ENCODE results near the gene DDO. TPM values are rescaled to one million over a fixed set of nuclear protein-coding genes. Genes with fewer than 3 reads are reported as not detected.

Gene DDO
- total RNA-seq, 1 experiment from 2014 or later = 0.39 TPM

- H3K4me1 ChIP-seq (ENCODE audit: control insufficient read depth, insufficient read depth, low read length) = no peaks in the 10 kb centered on the region
- H3K36me3 ChIP-seq (ENCODE audit: control insufficient read depth, insufficient read depth, low read length) = no peaks in the 10 kb centered on the region
- in situ Hi-C loops (cut with HindIII; ENCODE audit: low pct_unique_long_range_greater_than_20kb, low sequenced_read_pairs) (loop anchor here (5.0 kb wide), 1 partner anchor 67 kb away; no protein-coding TSS in a partner anchor), intact Hi-C loops (cut with micrococcal nuclease; ENCODE audit: unreplicated experiment) (no loop called here)
- H3K9me3 ChIP-seq (ENCODE audit: control insufficient read depth, insufficient read depth, low read depth, low read length) = no peaks in the 10 kb centered on the region
- H3K27me3 ChIP-seq (ENCODE audit: control insufficient read depth, insufficient read depth, low read length) = peaks cover 74% of the 10 kb centered on the region
- H3K4me3 ChIP-seq (ENCODE audit: low read depth in 2 of 2, low read length in 2 of 2) = no peak overlapping the region
- no peak for ATAC-seq
- no peak overlapping the region for H3K27ac ChIP-seq (ENCODE audit: low read length)
- BruUV-seq (replicated peaks) = no TSS peak
- ChIA-PET POLR2A (no interaction called here), CTCF (no interaction called here)
- TF ChIP-seq, protein P1, sequence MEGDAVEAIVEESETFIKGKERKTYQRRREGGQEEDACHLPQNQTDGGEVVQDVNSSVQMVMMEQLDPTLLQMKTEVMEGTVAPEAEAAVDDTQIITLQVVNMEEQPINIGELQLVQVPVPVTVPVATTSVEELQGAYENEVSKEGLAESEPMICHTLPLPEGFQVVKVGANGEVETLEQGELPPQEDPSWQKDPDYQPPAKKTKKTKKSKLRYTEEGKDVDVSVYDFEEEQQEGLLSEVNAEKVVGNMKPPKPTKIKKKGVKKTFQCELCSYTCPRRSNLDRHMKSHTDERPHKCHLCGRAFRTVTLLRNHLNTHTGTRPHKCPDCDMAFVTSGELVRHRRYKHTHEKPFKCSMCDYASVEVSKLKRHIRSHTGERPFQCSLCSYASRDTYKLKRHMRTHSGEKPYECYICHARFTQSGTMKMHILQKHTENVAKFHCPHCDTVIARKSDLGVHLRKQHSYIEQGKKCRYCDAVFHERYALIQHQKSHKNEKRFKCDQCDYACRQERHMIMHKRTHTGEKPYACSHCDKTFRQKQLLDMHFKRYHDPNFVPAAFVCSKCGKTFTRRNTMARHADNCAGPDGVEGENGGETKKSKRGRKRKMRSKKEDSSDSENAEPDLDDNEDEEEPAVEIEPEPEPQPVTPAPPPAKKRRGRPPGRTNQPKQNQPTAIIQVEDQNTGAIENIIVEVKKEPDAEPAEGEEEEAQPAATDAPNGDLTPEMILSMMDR (IDR thresholded peaks at IDR 0.05) = no peak
- TF ChIP-seq REST (IDR thresholded peaks at IDR 0.05; ENCODE audit: insufficient read depth in 1 of 2, low read depth in 2 of 2, low read length in 1 of 2) = no peak
- no peak for TF ChIP-seq SIN3A (IDR thresholded peaks at IDR 0.05; ENCODE audit: borderline replicate concordance, insufficient read depth, low read depth, low read length)
- no peak for TF ChIP-seq POLR2AphosphoS5 (IDR thresholded peaks at IDR 0.05; ENCODE audit: low read depth, low read length)
- no peak for TF ChIP-seq TCF7L2 (IDR thresholded peaks at IDR 0.05; ENCODE audit: low read depth, low read length)
- no peak for DNase-seq (ENCODE audit: low read depth, low spot score)
These were observed 50.8 kb downstream of the DDO start for GRCh38 chr6:110364364-110365105.

DNA sequence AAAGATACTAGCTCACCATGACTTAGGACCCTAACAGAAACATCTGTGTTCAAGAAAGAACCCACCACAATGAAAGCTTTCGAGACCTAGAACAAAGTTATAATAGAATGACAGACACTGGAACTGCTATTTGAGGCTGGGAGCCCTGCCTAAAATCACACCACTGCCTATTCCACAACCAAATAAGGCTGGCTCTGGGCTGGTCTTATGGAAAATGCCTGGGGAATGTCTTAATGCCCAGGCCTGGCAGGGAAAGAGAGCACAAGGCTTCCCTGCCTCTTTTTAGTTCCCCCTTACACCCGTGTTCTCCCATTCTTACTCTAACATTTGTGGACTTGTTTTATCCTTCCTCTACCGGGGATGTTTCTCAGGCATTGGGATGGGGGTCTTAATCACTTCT, 51.6 kb downstream of the DDO start:
- intact Hi-C loops (cut with micrococcal nuclease; ENCODE audit: unreplicated experiment) (no loop called here), in situ Hi-C loops (cut with HindIII; ENCODE audit: low pct_unique_long_range_greater_than_20kb, low sequenced_read_pairs) (no loop called here)
- Histone ChIP-seq H3K36me3 (ENCODE audit: control insufficient read depth, insufficient read depth, low read length) (no peaks in the 10 kb centered on the region), H3K27me3 (ENCODE audit: control insufficient read depth, insufficient read depth, low read length) (peaks cover 74% of the 10 kb centered on the region), H3K9me3 (ENCODE audit: control insufficient read depth, insufficient read depth, low read depth, low read length) (no peaks in the 10 kb centered on the region), H3K4me1 (ENCODE audit: control insufficient read depth, insufficient read depth, low read length) (no peaks in the 10 kb centered on the region), H3K4me3 (ENCODE audit: low read depth in 2 of 2, low read length in 2 of 2) (no peak overlapping the region), H3K27ac (ENCODE audit: low read length) (no peak overlapping the region)
- CTCF ChIA-PET = no interaction called here
- TF ChIP-seq, protein P1 (IDR thresholded peaks at IDR 0.05) = no peak
- TF ChIP-seq TCF7L2 (IDR thresholded peaks at IDR 0.05; ENCODE audit: low read depth, low read length) = no peak
- TF ChIP-seq SIN3A (IDR thresholded peaks at IDR 0.05; ENCODE audit: borderline replicate concordance, insufficient read depth, low read depth, low read length) = no peak
- TF ChIP-seq POLR2AphosphoS5 (IDR thresholded peaks at IDR 0.05; ENCODE audit: low read depth, low read length) = no peak
- no peak for TF ChIP-seq REST (IDR thresholded peaks at IDR 0.05; ENCODE audit: insufficient read depth in 1 of 2, low read depth in 2 of 2, low read length in 1 of 2)
- ATAC-seq (no peak), DNase-seq (ENCODE audit: low read depth, low spot score) (no peak)
- POLR2A ChIA-PET = no interaction called here
- no TSS peak for BruUV-seq (replicated peaks)

All from Panc1 (cell line).